Peyer's patch (tissue), 4 donors: ENCODE data around the gene SLC16A8.

Experiments
- CTCF ChIP-seq, 6 experiments: fragments of 450-650 bp in 4 of 6; fragments of 200-600 bp in 2 of 6; sonication (generic) in 1 of 6; IDR thresholded peaks; one replicate each; pipeline ENCODE4 v1.5.1; 2017 to 2019; ENCODE audit warnings: antibody characterized with exemption in 6 of 6, mild to moderate bottlenecking in 3 of 6, moderate library complexity in 1 of 6
- POLR2A ChIP-seq, 2 donors: fragments of 450-650 bp; IDR thresholded peaks; one replicate each; pipeline ENCODE4 v1.5.1; 2017; ENCODE audit warnings: antibody characterized with exemption in 2 of 2, mild to moderate bottlenecking in 2 of 2, moderate library complexity in 2 of 2

GRCh38 chr22:38115423-38116205 is 31.6 kb upstream of the SLC16A8 start:
- TF ChIP-seq CTCF (IDR thresholded peaks at IDR 0.05) (no peak), POLR2A (IDR thresholded peaks at IDR 0.05) (no peak)
